GM21786 (cell line): Measurements from ENCODE around the gene SLC16A8.
"Not testable (repeated sequence)": the region's sequence is repeated elsewhere in the genome, so short reads cannot be mapped to it uniquely, and the experiment has no call there.

Experiments used
- ATAC-seq: cut with Tn5 transposase; IDR thresholded peaks from one replicate; pipeline ENCODE4 v1.9.1; 2021; ENCODE audit not compliant: unreplicated experiment

The SLC16A8 gene, protein sequence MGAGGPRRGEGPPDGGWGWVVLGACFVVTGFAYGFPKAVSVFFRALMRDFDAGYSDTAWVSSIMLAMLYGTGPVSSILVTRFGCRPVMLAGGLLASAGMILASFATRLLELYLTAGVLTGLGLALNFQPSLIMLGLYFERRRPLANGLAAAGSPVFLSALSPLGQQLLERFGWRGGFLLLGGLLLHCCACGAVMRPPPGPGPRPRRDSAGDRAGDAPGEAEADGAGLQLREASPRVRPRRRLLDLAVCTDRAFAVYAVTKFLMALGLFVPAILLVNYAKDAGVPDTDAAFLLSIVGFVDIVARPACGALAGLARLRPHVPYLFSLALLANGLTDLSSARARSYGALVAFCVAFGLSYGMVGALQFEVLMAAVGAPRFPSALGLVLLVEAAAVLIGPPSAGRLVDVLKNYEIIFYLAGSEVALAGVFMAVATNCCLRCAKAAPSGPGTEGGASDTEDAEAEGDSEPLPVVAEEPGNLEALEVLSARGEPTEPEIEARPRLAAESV

DNA sequence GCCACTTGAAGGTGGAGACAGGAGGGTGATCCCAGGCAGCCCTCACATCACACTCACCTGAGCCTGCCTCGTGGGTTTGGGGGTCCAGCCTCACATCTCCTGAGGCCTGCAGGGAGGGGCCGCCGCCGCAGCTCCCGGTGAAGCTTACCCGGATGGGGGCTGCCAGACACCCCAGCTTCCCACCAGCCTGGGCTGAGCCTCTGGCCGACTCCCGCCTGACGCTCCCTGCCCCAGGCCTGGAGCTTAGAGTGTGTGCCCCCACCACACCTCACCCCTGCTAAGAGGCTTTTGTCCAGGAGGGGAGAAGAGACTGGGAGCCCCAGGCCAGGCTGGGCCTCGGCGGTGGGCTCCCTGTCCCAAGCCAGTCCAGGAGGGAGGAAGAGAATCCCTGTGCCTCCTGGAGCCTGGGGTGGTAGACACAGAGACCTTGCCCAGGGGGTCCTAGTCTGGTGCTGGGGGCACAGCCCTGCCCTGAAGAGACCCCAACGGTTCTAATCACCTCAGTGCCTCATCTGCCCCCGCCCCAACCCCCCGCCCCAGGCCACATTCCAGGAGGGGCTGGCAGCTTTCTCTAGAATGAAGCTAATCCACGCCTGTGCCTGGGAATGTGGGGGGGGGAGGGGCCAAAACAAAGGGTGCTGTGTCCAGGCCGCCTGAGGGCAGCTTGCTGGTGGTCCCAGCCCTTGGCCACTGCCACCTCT is at the start of gene SLC16A8:
TSS of gene SLC16A8 (minus strand) at position 254 of the 701 bp plus-strand sequence. CDS start 1,311 bp downstream, outside the sequence.
- ATAC-seq, result no peak

DNA sequence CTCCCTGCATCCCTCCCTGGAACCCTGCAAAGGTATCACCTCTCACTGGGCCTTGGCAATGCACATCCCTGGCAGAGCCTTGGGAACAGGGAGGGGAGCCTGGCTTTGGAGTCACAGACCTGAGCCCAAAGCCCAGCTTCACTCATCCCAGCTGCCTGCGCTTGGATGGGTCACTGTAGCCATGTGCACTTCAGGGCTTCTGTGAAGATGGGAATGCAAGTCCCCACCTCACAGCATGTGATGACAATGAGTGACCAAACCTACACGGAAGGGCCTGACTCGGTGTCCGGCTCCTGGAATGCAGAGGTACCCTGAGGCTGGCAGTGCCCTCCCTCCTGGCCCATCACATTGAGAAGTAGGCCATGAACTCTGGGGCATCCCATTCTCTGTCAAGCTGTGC is 49.3 kb upstream of the SLC16A8 start:
- ATAC-seq, result no peak

DNA sequence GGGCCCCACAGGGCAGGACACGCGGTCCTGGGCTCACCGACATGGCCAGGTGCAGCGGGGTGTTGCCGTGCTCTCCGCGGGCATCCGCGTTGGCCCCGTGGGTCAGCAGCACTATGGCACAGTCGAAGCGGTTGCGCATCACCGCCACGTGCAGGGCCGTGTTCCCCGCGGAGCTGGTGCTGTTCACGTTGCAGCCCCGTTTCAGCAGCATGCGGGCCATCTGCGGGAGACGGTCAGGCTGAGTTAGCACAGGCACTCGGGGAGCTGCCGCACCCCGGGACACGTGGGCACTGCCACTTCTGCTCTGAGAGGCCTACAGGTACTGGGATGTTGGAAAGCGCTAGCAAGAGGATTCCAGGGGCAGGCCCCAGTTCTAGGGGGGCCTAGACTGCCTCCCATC is 48.8 kb upstream of the SLC16A8 start:
- ATAC-seq, result no peak

DNA sequence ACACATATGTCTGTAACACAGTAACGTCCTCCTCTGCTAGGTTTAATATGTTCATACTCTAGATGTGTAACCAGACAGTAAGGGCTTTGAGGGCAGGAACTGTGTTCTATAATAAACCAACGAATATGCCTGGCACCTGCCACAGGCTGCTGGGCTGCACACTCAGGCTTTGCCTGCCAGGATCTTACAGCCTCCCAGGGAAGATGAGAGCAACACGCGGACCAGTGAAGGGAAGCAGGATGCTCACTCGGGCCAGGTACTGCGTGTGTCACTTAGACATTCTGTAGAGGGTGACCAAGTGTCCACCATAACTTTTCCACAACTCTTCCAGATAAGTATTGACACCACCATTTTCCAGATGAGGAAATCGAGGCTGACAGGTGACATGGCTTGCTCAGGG is 48.2 kb upstream of the SLC16A8 start:
- ATAC-seq, result no peak

DNA sequence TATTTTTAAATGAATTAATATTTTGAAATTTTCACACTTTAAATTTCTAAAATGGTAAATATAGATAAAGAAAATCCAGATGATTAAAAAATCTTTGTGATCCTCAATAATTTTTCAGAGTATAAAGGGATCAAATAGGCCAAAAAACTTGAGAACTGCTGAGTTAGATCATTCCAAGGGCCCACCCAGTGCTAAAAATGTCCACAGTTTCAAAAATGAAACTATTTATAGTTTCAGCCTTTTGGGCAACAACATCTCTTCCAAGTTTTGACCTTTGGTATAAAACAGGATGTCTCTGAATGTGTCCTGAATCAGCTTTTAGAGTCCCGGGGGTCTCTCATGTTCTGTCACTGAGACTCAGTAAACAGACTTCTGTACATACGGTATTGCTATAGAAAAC is 47.4 kb upstream of the SLC16A8 start:
- ATAC-seq, result no peak

DNA sequence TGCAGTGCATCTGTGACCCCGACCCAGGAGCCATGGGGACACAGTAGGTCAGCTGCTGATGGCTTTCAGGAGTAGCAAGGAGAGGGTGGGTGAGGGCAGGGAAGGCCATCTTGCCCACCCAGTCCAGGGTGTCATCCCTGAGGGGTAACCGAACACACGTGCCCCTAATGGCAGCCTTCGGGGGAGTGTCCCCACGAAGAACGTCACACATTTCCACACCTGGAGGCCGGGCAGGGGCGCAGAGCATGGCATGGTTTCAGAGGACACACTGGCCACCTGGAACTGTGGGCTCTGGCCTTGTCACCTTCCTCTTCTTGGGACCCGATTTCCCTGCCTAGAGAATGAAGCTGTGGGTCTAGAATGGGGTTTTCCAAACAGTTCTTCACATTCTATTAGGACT is 45.9 kb upstream of the SLC16A8 start:
- ATAC-seq, result no peak

DNA sequence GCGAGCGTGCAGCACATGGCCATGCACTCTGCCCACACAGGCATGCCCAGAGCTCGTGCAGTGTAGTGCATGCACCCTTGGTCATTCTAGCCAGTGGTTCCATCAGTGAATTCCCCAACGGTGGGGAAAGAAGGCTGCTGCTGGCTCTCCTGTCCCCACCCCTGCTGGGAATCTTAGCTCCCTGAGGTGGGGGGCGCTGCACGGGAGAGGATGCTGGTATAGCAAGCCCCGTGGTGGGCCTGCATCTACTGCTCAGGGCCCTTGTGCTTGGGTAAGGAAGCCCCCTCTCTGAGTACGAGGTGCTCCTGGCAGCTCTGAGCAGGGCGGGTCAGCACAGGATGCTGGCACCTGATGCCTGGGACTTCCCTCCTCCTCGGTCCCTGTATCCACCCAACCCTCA is 45.0 kb upstream of the SLC16A8 start:
- ATAC-seq, result no peak

DNA sequence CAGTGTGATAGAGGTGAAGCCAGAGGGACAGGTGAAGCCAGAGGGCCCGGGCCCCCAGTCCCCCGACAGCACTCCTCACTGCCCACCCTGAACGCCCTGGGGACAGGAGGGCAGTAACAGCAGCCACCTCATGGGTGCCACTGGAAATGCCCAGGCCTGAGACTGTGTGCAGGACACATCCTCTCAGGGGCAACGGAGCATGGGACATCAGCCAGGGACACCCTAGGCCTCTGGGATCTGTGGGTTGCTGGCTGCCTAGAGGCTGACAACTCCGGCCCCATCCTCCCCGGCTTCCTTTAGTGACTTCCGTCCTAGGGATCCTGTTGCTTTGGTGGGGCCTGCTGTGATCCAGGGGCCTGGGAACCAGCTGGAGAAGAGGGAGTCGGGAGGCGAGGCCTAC is 43.9 kb upstream of the SLC16A8 start:
- ATAC-seq, result no peak

DNA sequence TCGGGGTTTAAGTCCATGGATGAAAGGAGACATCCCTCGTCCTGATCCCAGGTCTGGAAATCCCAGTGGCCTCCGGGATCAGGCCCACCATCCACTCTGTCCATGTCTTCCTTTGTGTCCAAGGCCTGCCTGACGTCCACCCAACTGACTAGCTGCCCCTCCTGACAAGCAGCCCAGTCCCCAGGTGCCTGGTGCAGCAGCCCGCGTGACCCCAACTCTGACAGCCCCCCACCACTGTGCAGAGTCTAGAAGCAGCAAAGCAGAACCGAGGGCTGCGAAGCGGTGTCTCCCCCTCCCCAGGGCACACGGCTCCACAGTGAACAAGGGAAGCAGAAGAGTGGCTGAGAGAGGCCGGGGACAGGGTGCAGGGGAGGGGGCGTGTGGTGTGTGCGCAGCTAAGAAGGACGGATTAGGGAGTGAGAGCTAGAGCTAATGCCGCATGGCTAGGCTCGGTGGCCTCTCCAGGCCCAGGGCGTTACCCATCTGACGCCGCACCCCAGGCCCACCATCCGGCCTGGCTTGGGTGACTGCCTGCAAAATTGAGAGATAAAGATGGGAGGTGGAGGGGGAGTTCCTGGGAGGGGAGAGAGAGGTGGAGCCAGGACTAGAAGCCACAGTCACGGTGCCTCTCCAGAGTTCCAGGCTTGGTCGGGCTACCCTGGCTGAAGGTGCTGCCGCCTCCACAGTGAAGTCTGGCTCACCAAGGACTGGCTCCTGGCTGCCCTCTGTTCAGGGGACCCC is 43.1 kb upstream of the SLC16A8 start:
- ATAC-seq, result no peak

DNA sequence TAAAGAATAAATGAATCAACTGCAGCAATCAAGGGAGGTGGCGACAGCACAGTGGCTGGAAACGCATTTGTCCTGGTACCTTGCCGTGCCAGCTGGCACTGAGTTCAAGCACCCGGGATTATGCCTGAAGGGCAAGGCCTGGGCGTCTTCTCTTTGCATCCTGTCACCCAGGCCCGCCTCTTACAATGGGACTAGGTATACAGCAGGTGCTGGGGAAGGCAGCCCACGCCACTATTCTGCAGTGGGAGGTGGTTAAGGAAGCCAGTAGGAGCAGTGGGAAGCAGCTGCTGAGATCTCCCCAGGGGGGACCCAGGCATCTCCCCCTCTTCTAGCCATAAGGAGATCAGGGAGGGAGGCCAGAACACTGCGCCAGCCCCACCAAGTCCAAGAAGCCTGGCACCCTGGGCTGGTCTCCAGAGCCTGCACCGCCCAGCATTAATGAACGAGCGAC is 41.8 kb upstream of the SLC16A8 start:
- ATAC-seq, result no peak

DNA sequence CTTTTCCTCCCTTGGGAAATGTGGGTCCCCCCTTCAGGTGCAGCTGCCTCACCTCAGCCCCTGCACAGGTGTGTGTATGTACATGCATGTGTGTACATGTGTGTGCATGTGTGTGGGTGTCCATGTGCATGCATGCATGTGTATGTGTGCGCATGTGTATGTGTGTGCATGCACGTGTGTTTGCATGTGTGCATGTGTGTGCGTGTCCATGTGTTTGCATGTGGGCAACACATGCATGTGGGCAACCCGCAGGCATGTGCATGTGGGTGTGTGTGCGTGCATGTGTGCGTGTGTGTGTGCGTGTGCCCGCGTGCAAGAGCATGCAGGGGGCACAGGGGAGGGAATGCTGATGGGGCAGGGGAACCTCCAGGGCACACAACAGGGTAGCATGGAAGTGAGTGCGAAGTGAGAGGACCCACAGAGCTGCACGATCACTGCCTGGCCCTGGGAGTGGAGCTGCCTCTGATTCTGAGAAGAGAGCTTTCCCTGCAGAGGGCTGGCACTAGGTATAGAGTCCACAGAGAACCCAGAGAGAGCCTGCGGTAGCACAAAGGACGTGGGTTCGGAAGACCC is 41.1 kb upstream of the SLC16A8 start:
- no peak for ATAC-seq

DNA sequence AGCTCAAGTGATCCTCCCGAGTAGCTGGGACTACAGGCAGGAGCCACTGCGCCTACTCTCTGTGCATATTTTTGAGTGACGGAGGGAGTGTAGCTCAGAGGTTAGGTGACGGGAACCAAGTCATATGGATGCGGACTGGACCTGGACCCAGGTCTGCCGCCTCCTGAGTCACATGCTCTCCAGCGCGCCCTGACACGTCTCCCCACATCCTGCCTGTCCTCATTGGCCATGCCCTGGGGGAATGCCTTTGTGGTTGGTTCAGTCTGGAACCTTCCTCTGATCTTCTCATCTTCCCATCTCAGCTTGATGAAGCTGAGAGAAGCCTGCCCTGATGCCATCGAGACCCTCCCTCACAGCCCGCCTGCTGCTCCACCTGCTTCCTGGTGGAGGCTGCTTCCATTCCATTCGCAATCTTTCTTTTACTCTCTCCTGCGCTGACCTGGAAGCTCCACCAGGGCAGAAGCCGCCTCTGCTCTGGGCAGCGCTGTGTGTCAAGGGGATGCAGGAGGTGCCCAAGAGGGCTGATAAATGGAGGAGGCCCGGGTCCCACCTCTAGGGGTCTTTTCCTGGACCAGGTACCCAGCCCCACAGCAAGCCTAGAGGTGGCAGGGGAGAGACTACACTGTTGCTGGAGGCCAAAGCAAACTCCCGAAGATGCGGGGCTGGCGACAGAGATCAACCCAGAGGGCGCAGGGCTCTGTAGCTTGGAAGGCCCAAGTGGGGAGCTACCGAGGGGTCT is 40.4 kb upstream of the SLC16A8 start:
- no peak for ATAC-seq

DNA sequence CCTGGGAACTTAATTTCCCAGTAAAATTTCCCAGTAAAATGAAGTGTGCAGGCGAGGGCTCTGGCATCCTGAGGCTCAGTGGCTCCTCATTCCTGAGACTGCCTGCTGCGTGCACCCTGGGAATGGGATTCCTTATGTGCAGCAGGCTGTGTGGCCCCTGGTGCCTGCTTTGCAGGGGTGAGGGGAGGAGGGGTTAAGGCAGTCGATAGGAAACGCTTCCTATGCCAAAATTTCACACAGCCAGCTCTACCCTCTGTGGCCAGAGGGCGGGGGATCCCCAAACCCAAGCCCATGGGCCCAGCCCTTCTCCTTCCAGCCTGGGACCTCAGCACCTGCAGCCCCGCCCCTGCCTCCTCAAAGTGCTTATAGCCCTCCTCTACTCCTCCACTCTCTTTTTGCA is 38.6 kb upstream of the SLC16A8 start:
- ATAC-seq, result no peak

DNA sequence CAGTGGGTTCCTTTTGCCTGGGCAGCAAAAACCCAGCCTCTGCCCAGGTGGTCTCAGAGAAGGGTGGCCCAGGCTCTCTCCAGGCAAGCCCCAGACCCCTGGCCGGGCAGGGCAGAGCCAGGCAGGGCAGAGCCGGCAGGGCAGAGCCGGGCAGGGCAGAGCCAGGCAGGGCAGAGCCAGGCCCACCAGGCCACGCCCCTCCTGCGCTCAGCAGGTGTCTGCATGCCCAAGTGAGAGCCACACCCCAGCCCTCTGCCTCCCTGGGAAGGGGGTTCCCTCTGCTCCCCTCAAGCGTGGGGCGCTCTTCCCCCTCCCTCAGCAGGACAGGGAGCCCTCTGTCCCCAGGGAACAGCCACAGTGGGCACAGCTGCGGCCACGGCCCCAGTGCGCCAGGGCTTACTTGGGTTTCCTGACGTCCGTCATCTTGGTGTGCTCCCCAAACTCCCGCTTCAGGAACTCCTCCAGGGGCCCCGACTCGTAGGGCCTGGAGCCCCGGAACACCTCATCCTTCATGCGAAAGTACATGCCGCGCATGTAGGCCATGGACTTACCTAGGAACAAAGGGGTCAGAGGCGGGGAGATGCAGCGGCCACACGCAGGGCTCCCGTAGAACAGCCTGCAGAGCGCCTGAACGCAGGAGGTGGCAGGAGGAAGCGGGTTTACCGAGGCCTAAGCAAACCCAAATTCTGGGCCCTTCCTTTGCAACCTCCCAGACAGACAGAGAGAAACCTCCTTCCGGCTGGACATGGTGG is 36.6 kb upstream of the SLC16A8 start:
- no peak for ATAC-seq

DNA sequence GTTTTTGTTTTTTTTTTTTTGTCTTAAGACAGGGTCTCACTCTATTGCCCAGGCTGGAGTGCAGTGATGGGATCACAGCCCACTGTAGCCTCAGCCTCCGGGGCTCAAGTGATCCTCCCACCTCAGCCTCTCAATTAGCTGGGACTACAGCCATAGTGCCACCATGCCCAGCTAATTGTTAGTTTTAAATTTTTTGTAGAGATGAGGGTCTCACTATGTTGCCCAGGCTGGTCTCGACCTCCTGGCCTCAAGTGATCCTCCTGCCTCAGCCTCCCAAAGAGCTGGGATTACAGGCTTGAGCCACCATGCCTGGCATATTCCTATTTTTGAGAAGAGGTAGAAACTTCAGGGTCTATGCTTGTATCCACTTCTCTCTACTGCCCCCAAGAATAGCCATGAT is 34.8 kb upstream of the SLC16A8 start:
- not testable (repeated sequence) for ATAC-seq

DNA sequence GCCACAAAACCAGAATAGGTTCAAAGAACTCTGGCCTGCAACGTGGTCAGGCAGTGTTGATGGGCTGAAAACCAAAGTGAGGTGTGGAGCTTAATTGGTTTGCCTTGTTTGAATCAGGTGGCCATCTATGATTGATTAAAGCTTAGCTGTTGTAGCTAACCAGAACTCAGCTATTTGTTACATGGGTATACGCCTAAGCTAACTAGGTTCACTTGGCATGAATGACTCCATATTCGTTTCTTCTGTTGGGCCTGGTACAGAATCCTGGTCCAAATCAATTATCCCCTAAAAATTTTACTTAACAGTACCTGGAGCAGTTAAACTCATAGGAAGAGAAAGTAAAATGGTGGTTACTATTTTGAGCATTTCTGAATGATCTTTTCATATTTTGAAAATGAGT is 34.2 kb upstream of the SLC16A8 start:
- ATAC-seq, result no peak

DNA sequence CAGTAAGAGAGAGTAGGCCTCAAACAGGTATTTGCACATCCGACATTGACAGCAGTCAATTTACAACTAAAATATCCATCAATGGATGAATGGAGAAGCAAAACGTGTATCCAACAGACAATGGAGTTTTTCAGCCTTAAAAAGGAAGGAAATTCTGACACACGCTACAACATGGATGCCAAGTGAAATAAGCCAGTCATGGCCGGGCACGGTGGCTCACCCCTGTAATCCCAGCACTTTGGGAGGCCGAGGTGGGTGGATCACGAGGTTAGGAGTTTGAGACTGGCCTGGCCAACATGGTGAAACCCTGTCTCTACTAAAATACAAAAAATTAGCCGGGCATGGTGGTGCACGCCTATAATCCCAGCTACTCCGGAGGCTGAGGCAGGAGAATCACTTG is 33.6 kb upstream of the SLC16A8 start:
- not testable (repeated sequence) for ATAC-seq

DNA sequence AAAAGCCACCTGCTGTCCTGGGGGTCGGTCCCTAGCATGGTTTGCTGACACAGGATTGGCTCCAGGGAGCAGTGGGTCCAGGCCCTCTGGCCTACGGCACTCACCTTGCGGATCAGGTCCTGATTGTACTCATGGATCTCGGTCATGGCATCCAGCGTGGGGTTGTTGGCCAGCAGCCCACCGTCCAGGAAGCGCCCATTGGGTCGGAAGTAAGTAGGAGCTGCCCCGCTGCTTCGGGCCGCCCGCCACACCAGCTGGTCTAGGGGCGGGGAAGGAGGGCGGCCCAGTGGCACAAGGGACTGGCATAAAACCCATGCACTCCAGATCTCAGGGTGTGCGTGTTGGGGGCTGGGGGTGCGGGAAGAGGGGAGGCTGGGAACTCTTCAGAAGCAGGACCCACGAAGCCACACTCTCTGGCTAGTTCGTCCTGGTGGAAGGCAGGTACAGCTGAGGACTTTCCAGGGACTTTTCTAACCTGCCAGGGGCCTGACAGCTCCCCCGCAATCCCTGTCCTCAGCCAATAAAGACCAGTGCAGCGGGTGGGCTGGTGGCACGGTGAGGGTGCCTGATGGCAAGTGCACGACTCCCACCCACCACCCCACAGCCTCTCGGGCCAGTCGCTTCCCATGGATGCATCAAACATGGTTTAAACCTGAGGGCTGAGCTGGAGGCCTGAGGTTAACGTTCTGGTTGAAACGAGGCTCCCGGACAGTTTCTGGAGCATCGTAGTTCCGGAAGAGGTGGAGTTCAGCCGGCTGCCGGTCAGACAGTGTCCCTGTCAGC is 31.6 kb upstream of the SLC16A8 start:
- no peak for ATAC-seq
